Activated CD4-positive, alpha-beta T cell treated with anti-CD3 and anti-CD28 coated beads, Interleukin-2, amount 10 ng/mL, durations not matched to agents 7 days and 5 days (primary cell): ENCODE measurements around the gene ZC3H12C. TPM values are rescaled to one million over a fixed set of nuclear protein-coding genes. Genes with fewer than 3 reads are reported as not detected.
"Not testable (repeated sequence)": the region's sequence is repeated elsewhere in the genome, so short reads cannot be mapped to it uniquely, and the experiment has no call there.

Source experiments
- CTCF ChIA-PET: fragments of 350-600 bp; sonication (Branson Sonifier 250); formaldehyde crosslinking; loops from one replicate; lab custom pipeline; 2021; ENCODE audit warnings: antibody characterized with exemption; lab: Charles Lee
- POLR2A ChIA-PET: fragments of 350-600 bp; sonication (Branson Sonifier 250); formaldehyde crosslinking; loops from one replicate; lab custom pipeline; 2021; ENCODE audit warnings: antibody characterized with exemption; lab: Charles Lee
- DNase-seq: peaks from one replicate; pipeline ENCODE4 v3.0.0-alpha.2; 2020
- H3K27ac Mint-ChIP-seq: one replicate; pipeline ENCODE4 v1.8.0; 2021; ENCODE audit warnings: mild to moderate bottlenecking, moderate library complexity, mixed read lengths
- H3K27me3 Mint-ChIP-seq: one replicate; pipeline ENCODE4 v1.8.0; 2021; ENCODE audit warnings: mixed read lengths
- H3K36me3 Mint-ChIP-seq: one replicate; pipeline ENCODE4 v1.8.0; 2021; ENCODE audit warnings: low read depth, mixed read lengths
- H3K4me1 Mint-ChIP-seq: one replicate; pipeline ENCODE4 v1.8.0; 2021; ENCODE audit warnings: mixed read lengths
- H3K4me3 Mint-ChIP-seq: one replicate; pipeline ENCODE4 v1.8.0; 2021; ENCODE audit warnings: mild to moderate bottlenecking, moderate library complexity, mixed read lengths
- H3K9me3 Mint-ChIP-seq: one replicate; pipeline ENCODE4 v1.8.0; 2021; ENCODE audit warnings: mixed read lengths
- total RNA-seq, 2 experiments: library from RNA; stranded (reverse); gene quantifications; one replicate each; pipeline ENCODE4 v1.2.3, GENCODE V29; 2021

The ZC3H12C gene
- total RNA-seq, 2 experiments from 2014 or later, result 0.40 to 0.50 TPM

DNA sequence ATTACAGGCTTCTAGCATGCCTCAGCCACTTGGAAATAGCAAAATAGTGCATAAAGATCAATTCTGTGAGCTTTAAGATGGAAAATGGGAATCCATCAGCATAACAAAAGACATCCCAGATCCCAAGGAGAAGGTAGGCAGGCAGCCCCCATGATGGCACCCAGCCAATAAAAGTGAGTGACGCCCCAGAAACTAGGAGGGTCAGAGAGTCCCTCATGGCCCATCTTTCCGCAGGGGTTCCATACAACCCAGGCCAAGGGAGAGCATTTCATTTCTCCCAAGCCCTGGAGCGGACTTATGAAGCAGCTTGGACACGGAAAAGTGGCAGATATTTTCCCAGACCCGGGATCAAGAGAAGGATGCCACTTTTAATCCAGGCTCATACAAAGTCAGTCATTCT is 93.3 kb downstream of the ZC3H12C start:
- DNase-seq, result no peak
- H3K4me3 Mint-ChIP-seq, result no peak overlapping the region
- ChIA-PET CTCF (no interaction called here), POLR2A (no interaction called here)
- no peaks in the 10 kb centered on the region for H3K4me1 Mint-ChIP-seq
- no peak overlapping the region for H3K27ac Mint-ChIP-seq
- H3K36me3 Mint-ChIP-seq, result no peaks in the 10 kb centered on the region
- peaks cover 11% of the 10 kb centered on the region for H3K27me3 Mint-ChIP-seq
- no peaks in the 10 kb centered on the region for H3K9me3 Mint-ChIP-seq

DNA sequence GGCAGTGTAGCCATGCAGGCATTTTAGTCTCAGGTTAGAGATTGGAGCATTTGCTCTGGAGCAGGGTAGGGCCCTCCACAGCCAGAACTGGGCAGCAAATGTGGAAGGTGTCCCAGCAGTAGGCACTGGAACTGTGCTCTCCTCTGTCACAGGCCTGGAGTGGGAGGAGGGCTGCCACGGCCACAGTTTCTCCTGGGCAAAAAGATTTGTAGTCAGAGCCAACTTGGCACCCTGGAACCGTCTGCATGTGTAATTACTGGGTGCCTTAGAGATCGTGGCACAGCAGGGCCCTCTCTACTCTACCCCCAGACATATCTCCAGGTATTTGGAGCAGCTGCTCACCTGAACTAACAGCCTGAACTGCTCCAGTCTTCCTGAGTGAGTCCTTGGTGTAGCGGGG is 93.7 kb downstream of the ZC3H12C start:
- Mint-ChIP-seq H3K36me3 (no peaks in the 10 kb centered on the region), H3K4me3 (no peak overlapping the region), H3K9me3 (no peaks in the 10 kb centered on the region), H3K27ac (no peak overlapping the region), H3K27me3 (peaks cover 12% of the 10 kb centered on the region), H3K4me1 (peaks cover under 1% of the 10 kb centered on the region)
- no peak for DNase-seq
- CTCF ChIA-PET, result no interaction called here
- POLR2A ChIA-PET, result no interaction called here

DNA sequence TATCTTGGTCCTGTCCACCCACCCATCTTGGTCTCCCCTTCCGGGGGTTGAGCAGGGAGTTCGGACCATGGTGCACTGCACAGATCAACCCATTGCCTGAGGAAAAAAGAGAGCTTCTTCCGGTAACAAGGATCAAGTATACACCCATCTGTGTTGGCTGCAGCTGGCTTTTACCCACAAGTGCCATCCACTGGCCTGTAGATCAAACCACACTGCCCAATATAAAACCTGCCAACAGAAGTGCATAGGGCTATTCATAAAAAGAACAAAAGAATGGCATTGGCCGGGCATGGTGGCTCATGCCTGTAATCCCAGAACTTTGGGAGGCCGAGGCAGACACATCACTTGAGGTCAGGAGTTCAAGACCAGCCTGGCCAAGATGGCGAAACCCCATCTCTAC is 94.5 kb downstream of the ZC3H12C start:
- no peak for DNase-seq
- Mint-ChIP-seq H3K4me1 (peaks cover 8% of the 10 kb centered on the region), H3K4me3 (no peak overlapping the region), H3K27me3 (peaks cover 19% of the 10 kb centered on the region), H3K9me3 (no peaks in the 10 kb centered on the region), H3K27ac (no peak overlapping the region), H3K36me3 (no peaks in the 10 kb centered on the region)
- ChIA-PET CTCF (interaction anchor here (1.7 kb wide), 1 partner anchor 14 kb away, joined by 7 read pairs; no protein-coding TSS in a partner anchor), POLR2A (no interaction called here)

DNA sequence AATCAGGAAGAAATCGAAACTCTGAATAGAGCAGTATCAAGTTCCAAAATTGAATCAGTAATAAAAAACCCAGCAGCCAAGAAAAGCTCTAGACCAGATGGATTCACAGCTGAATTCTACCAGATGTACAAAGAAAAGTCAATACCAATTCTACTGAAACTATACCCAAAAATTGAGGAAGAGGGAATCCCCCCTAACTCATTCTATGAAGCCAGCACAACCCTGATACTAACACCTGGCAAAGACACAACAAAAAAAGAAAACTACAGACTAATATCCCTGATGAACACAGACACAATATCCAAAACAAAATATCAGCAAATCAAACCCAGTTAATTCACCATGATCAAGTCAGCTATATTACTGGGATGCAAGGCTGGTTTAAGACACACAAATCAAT is 97.7 kb downstream of the ZC3H12C start:
- H3K9me3 Mint-ChIP-seq, result no peaks in the 10 kb centered on the region
- no peak overlapping the region for H3K27ac Mint-ChIP-seq
- H3K4me1 Mint-ChIP-seq, result peaks cover 14% of the 10 kb centered on the region
- no peak overlapping the region for H3K4me3 Mint-ChIP-seq
- CTCF ChIA-PET, result interaction anchor here (1.4 to 1.8 kb wide), 2 partner anchors 11 to 244 kb away, joined by 3 to 5 read pairs; no protein-coding TSS in a partner anchor
- POLR2A ChIA-PET, result no interaction called here
- peaks cover 25% of the 10 kb centered on the region for H3K27me3 Mint-ChIP-seq
- DNase-seq, result no peak
- no peaks in the 10 kb centered on the region for H3K36me3 Mint-ChIP-seq

DNA sequence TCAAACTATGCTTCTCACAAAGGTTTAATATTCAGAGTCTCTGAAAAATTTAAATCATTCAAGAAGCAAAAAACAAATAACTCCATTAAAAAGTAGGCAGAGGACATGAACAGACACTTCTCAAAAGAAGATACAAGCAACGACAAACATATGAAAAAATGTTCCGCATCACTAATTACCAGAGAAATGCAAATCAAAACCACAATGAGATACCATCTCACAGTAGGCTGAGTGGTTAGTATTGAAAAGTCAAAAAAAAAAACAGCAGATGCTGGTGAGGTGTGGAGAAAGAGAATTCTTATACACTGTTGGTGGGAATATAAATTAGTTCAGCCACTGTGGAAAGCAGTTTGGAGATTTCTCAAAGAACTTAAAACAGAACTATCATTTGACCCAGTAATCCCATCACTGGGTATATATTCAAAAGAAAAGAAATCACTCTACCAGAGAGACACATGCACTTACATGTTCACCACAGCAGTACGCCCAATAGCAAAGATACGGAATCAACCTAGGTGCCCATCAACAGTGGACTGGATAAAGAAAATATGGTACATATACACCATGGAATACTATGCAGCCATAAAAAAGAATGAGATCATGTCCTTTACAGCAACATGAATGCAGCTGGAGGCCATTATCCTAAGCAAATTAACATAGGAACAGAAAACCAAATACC is 99.6 kb downstream of the ZC3H12C start:
- H3K27me3 Mint-ChIP-seq, result peaks cover 25% of the 10 kb centered on the region
- peaks cover 14% of the 10 kb centered on the region for H3K4me1 Mint-ChIP-seq
- POLR2A ChIA-PET, H3K36me3 Mint-ChIP-seq, CTCF ChIA-PET, DNase-seq, H3K9me3 Mint-ChIP-seq, H3K4me3 Mint-ChIP-seq, H3K27ac Mint-ChIP-seq: not testable (repeated sequence)

DNA sequence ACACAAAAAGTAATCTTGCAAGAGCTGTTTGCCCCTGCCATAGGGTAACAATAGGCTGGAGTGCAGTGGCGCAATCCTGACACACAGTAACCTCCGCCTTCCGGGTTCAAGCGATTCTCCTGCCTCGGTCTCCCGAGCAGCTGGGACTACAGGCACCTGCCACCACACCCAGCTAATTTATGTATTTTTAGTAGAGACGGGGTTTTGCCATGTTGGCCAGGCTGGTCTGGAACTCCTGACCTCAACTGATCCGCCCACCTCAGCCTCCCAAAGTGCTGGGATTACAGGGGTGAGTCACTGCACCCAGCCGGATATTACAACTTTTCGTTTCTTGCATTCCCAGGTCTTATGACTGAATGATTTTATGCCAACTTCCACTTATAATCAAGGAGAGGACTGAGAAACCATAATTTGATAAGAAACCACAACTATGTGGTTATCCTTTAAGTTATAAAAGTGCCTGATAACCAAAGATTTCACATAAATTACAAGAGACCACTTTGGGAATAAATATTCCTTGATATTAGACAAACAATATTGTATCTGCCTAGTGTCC is 101.1 kb downstream of the ZC3H12C start:
- CTCF ChIA-PET, result interaction anchor here (0.8 kb wide), 1 partner anchor 14 kb away, joined by 3 read pairs; no protein-coding TSS in a partner anchor
- POLR2A ChIA-PET, H3K36me3 Mint-ChIP-seq, H3K4me3 Mint-ChIP-seq, DNase-seq, H3K9me3 Mint-ChIP-seq, H3K27ac Mint-ChIP-seq: not testable (repeated sequence)
- Mint-ChIP-seq H3K27me3 (peaks cover 22% of the 10 kb centered on the region), H3K4me1 (peaks cover 14% of the 10 kb centered on the region)

DNA sequence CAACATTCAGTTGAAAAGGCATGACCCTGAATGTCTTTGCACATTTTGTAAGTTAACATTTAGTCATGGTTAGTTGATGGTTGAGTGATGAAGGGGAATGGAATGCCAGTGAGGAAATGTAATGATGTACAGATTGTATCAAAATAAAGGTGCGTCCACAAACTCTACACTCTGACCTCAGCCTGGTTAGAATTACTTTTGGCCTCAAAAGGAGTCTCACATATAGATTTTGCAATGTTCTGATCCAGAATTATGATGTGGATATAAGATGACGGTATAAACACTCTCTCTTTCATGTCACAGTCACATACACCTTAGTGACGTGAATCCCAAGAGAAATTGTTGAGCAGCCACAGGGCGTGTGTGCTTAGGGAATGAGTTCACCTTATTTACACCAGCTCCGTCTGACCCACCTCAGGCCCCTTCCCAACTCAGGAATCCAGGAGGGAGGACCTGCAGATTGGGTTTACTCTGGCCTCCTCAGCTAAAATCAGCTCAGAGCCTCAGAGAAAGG is 103.1 kb downstream of the ZC3H12C start:
- no peaks in the 10 kb centered on the region for H3K36me3 Mint-ChIP-seq
- H3K4me3 Mint-ChIP-seq, result no peak overlapping the region
- no peak for DNase-seq
- no peaks in the 10 kb centered on the region for H3K9me3 Mint-ChIP-seq
- peaks cover 15% of the 10 kb centered on the region for H3K27me3 Mint-ChIP-seq
- POLR2A ChIA-PET, result no interaction called here
- H3K27ac Mint-ChIP-seq, result no peak overlapping the region
- CTCF ChIA-PET, result interaction anchor here (0.6 to 1.6 kb wide), 2 partner anchors 20 to 198 kb away, joined by 3 read pairs; no protein-coding TSS in a partner anchor
- H3K4me1 Mint-ChIP-seq, result peaks cover 14% of the 10 kb centered on the region

DNA sequence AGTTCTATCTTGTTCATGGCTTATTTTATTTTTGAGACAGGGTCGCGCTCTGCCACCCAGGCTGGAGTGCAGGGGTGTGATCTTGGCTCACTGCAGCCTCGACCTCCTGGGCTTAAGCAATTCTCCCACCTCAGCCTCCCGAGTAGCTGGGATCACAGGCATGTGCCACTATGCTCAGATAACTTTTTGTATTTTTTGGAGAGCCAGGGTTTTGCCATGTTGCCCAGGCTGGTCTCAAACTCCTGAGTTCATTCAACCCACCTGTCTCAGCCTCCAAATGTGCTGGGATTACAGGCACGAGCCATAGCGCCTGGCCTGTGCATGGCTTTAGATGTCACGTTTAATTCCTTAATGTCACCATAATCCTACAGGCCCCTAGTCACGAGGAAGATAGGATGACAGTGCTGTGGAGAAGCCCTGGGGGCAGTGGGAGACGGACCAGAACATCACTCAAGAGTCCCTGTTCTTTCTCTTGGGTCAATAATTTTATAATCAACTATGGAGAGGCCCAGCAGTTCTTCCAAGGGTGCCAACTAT is 103.8 kb downstream of the ZC3H12C start:
- H3K4me3 Mint-ChIP-seq, result no peak overlapping the region

DNA sequence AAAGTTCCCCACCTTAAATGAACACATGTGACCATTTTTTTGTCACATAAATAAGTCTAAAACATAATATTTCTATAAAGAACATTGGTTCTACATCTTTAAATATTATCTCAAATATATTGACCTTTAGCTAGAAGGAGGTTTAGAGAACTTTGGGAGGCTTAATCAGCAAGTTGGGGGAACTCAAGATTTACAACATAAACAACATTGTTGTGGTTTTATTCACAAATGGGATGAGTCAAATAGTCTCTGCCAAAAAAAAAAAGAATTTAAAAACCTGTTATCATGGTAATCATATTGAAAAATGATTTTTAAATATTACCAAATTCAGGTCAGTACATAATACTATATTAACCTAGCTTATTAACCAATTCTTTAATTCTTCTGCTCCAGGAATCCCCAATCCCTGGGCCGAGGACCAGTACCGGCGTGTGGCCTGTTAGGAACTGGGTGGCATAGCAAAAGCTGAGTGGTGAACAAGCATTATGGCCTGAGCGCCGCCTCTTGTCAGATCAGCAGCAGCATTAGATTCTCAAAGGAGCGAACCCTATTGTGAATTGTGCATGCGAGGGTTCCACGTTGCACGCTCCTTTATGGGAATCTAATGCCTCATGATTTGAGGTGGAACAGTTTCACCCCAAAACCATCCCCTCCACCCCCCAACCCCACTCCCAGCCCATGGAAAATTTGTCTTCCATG is 105.0 kb downstream of the ZC3H12C start:
- H3K4me1 Mint-ChIP-seq, result peaks cover under 1% of the 10 kb centered on the region
- ChIA-PET CTCF (interaction anchor here (0.9 kb wide), 1 partner anchor 44 kb away, joined by 3 read pairs; no protein-coding TSS in a partner anchor), POLR2A (interaction anchor here (0.6 kb wide), 1 partner anchor 216 kb away, joined by 3 read pairs; no protein-coding TSS in a partner anchor)

More for the DNA sequence above, 103.8 kb downstream of the ZC3H12C start:
- CTCF ChIA-PET, result no interaction called here
- no peak for DNase-seq
- POLR2A ChIA-PET, result no interaction called here
- Mint-ChIP-seq H3K36me3 (no peaks in the 10 kb centered on the region), H3K27me3 (peaks cover 12% of the 10 kb centered on the region), H3K4me1 (peaks cover 12% of the 10 kb centered on the region), H3K9me3 (no peaks in the 10 kb centered on the region), H3K27ac (no peak overlapping the region)

DNA sequence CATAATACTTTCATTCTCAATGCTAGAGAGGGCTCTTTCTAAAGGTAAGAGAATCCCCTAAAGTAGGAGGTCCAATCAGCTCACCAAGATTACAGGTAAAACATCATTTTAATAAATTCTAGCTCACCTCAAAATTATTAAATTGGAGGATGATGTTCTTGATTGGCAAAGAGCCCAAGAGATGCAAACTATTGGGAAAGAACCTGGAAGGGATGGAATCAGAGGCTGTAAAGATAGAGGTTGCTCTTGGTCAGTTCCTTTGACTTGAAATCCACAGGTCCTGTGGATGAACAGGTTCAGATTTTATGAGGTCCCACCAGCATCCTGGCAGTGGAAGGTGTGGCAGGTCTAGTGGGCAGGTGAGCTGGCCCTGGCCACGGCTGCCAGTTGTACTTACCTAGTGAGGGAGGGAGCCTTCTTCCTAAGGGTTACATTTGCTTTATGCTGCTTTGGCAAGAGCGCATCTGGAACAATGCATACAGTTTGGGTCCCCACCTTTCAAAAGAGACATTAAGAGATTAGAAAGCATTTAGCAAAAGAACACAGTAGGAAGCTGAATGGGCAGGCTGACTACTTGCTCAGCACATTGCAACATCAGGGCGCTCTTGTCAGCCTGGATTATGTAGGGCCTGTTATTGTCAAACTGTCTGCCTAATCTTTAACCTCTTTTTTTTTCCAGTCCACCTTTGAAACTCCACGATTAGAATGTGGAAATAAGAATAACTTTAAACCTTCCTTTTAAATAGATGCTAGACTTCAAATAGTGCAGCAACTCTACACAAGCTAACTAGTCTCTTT is 106.2 kb downstream of the ZC3H12C start:
- Mint-ChIP-seq H3K4me3 (no peak overlapping the region), H3K36me3 (no peaks in the 10 kb centered on the region), H3K27ac (no peak overlapping the region), H3K27me3 (no peaks in the 10 kb centered on the region), H3K4me1 (no peaks in the 10 kb centered on the region), H3K9me3 (no peaks in the 10 kb centered on the region)
- DNase-seq, result no peak
- ChIA-PET POLR2A (interaction anchor here (0.5 to 0.8 kb wide), 3 partner anchors 8 to 362 kb away, joined by 3 to 5 read pairs (median 4); no protein-coding TSS in a partner anchor), CTCF (interaction anchor here (0.6 to 2.6 kb wide), 5 partner anchors 172 to 268 kb away, joined by 3 to 14 read pairs (median 5); no protein-coding TSS in a partner anchor)

More for the DNA sequence above, 105.0 kb downstream of the ZC3H12C start:
- Mint-ChIP-seq H3K36me3 (no peaks in the 10 kb centered on the region), H3K27me3 (peaks cover 2% of the 10 kb centered on the region), H3K4me3 (no peak overlapping the region), H3K9me3 (no peaks in the 10 kb centered on the region), H3K27ac (no peak overlapping the region)
- DNase-seq, result no peak

DNA sequence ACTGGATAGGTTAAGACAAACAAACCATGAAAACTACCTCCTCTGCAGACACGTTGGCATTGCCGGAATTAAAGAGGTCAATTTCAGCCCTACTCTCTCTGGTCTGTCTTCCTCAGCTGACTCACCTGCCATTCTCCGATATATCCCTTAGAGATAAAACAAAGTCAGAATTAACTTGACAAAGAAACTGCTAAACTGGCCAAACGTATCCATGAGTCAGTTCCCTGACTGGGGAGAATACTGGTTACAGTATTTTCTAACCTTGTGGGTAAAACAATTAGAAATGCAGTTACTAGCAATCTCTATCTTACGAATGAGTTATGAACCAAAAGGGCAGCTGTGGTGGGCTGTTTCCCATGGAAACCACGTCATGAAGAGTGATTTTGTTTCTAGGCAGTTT is 107.0 kb downstream of the ZC3H12C start:
- POLR2A ChIA-PET, result no interaction called here
- Mint-ChIP-seq H3K27ac (no peak overlapping the region), H3K4me3 (no peak overlapping the region)

DNA sequence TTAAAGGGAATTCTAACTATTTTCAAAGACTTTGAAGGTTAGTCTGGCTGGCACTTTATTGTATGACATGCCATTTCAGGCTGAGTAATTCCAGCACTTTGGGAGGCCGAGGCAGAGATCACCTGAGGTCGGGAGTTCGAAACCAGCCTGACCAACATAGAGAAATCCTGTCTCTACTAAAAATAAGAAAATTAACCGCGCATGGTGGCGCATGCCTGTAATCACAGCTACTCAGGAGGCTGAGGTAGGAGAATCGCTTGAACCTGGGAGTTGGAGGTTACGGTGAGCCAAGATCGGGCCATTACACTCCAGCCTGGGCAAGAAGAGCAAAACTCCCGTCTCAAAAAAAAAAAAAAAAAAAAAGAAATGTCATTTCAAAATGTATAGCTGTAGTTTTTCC is 107.6 kb downstream of the ZC3H12C start:
- no peak overlapping the region for H3K27ac Mint-ChIP-seq
- no peaks in the 10 kb centered on the region for H3K36me3 Mint-ChIP-seq
- no peaks in the 10 kb centered on the region for H3K4me1 Mint-ChIP-seq
- POLR2A ChIA-PET, result no interaction called here
- H3K4me3 Mint-ChIP-seq, result no peak overlapping the region
- peaks cover 3% of the 10 kb centered on the region for H3K27me3 Mint-ChIP-seq
- CTCF ChIA-PET, result interaction anchor here (0.7 to 2.7 kb wide), 16 partner anchors 12 to 233 kb away, joined by 3 to 14 read pairs (median 6); no protein-coding TSS in a partner anchor
- no peaks in the 10 kb centered on the region for H3K9me3 Mint-ChIP-seq
- no peak for DNase-seq

More for the DNA sequence above, 107.0 kb downstream of the ZC3H12C start:
- H3K4me1 Mint-ChIP-seq, result no peaks in the 10 kb centered on the region
- no peaks in the 10 kb centered on the region for H3K9me3 Mint-ChIP-seq
- H3K36me3 Mint-ChIP-seq, result no peaks in the 10 kb centered on the region
- no peak for DNase-seq
- CTCF ChIA-PET, result interaction anchor here (1.0 to 2.7 kb wide), 8 partner anchors 19 to 234 kb away, joined by 4 to 14 read pairs (median 7); no protein-coding TSS in a partner anchor
- H3K27me3 Mint-ChIP-seq, result peaks cover 3% of the 10 kb centered on the region
